PC-3 (cell line): ENCODE results near the gene CAPZB. TPM values are rescaled to one million over a fixed set of nuclear protein-coding genes. Genes with fewer than 3 reads are reported as not detected.
"Not testable (repeated sequence)": the region's sequence is repeated elsewhere in the genome, so short reads cannot be mapped to it uniquely, and the experiment has no call there.

Experiments
- ATAC-seq: fragments of 200-7000 bp; cut with Tn5 transposase; 2 replicates; pipeline ENCODE4 v1.9.1; 2020; ENCODE audit warnings: mild to moderate bottlenecking, moderate library complexity
- BruUV-seq: library from RNA; stranded (reverse); fragments of 400-500 nt; replicated peaks from 2 replicates; lab custom pipeline; 2021; lab: Mats Ljungman, UMichigan
- CTCF ChIA-PET: fragments of 300-600 bp; sonication (Branson Sonifier 250); formaldehyde crosslinking; loops from one replicate; lab custom pipeline; 2022; ENCODE audit warnings: antibody characterized with exemption; lab: Charles Lee
- POLR2A ChIA-PET: fragments of 300-600 bp; sonication (Branson Sonifier 250); formaldehyde crosslinking; loops from one replicate; lab custom pipeline; 2022; ENCODE audit warnings: antibody characterized with exemption; ENCODE audit not compliant: unreplicated experiment; lab: Charles Lee
- DNase-seq: peaks from one replicate; pipeline ENCODE4 v3.0.0-alpha.2; 2015
- H2AFZ ChIP-seq: fragments of 300-600 bp; sonication (generic); 2 replicates; pipeline ENCODE4 v1.6.0; 2016; ENCODE audit warnings: antibody characterized with exemption, low read length
- H3F3A ChIP-seq: fragments of 300-600 bp; sonication (generic); one replicate; pipeline ENCODE4 v1.6.0; 2017; ENCODE audit warnings: antibody characterized with exemption, low read length, control low read depth, mild to moderate bottlenecking; ENCODE audit not compliant: unreplicated experiment
- H3K27ac ChIP-seq: fragments of 300-600 bp; sonication (generic); 2 replicates; pipeline ENCODE4 v1.5.1; 2016; ENCODE audit warnings: mild to moderate bottlenecking, low read length
- H3K27me3 ChIP-seq: fragments of 300-600 bp; sonication (generic); 2 replicates; pipeline ENCODE4 v1.6.1; 2016; ENCODE audit warnings: low read length, mixed read lengths
- H3K36me3 ChIP-seq: fragments of 300-600 bp; sonication (generic); 2 replicates; pipeline ENCODE4 v1.6.1; 2016; ENCODE audit warnings: low read depth, mixed run types, low read length, mixed read lengths
- H3K4me1 ChIP-seq: fragments of 300-600 bp; sonication (generic); 2 replicates; pipeline ENCODE4 v1.5.1; 2016; ENCODE audit warnings: low read length; ENCODE audit not compliant: insufficient read depth
- H3K4me2 ChIP-seq: fragments of 300-600 bp; sonication (generic); 2 replicates; pipeline ENCODE4 v1.6.0; 2016; ENCODE audit warnings: low read length
- H3K4me3 ChIP-seq: fragments of 300-600 bp; sonication (generic); 2 replicates; pipeline ENCODE4 v1.5.1; 2016; ENCODE audit warnings: mild to moderate bottlenecking, low read length, mixed read lengths
- H3K79me2 ChIP-seq: fragments of 300-600 bp; sonication (generic); 2 replicates; pipeline ENCODE4 v1.6.1; 2017; ENCODE audit warnings: low read length, mixed read lengths
- H3K9ac ChIP-seq: fragments of 300-600 bp; sonication (generic); 2 replicates; pipeline ENCODE4 v1.6.0; 2016; ENCODE audit warnings: mild to moderate bottlenecking, low read length
- H3K9me2 ChIP-seq: fragments of 300-600 bp; sonication (generic); replicated peaks from 2 replicates; pipeline ENCODE4 v1.6.1; 2016; ENCODE audit warnings: mixed run types, low read length, mixed read lengths
- H3K9me3 ChIP-seq: fragments of 300-600 bp; sonication (generic); 2 replicates; pipeline ENCODE4 v1.6.1; 2016; ENCODE audit warnings: low read length, mixed read lengths
- H4K20me1 ChIP-seq: fragments of 300-600 bp; sonication (generic); 2 replicates; pipeline ENCODE4 v1.6.1; 2016; ENCODE audit warnings: low read length, mixed read lengths
- EZH2 ChIP-seq: fragments of 300-600 bp; sonication (generic); IDR thresholded peaks from one replicate; pipeline ENCODE4 v1.6.1; 2017; ENCODE audit warnings: antibody characterized with exemption, mild to moderate bottlenecking, low read length; ENCODE audit not compliant: unreplicated experiment
- EZH2phosphoT487 ChIP-seq: fragments of 300-600 bp; sonication (generic); IDR thresholded peaks from 2 replicates; pipeline ENCODE4 v1.6.1; 2018; ENCODE audit warnings: mild to moderate bottlenecking, antibody characterized with exemption, low read length, borderline replicate concordance
- intact Hi-C: fragments of 100-400 bp; cut with micrococcal nuclease; formaldehyde crosslinking; loops from 2 replicates; pipeline ENCODE4 v1.9.0; 2023
- total RNA-seq: library from RNA; depleted of rRNA; stranded (reverse); fragments of >200 nt; gene quantifications from 2 replicates; pipeline ENCODE4 v1.2.3, GENCODE V29; 2014
- TF ChIP-seq, protein P1 (sequence below): fragments of 300-600 bp; sonication (generic); conservative IDR thresholded peaks from 2 replicates; pipeline ENCODE4 v1.5.1; 2017; ENCODE audit warnings: antibody characterized with exemption, low read depth, mild to moderate bottlenecking, low read length

CAPZB gene
- total RNA-seq, 1 experiment from 2014 or later, result 86.7 TPM

GRCh38 chr1:19504796-19505692, 19.7 kb upstream of the CAPZB start:
- no peaks in the 10 kb centered on the region for H3K36me3 ChIP-seq
- H3K9me2 ChIP-seq, result no peaks in the 10 kb centered on the region
- no peak overlapping the region for H3K9ac ChIP-seq
- intact Hi-C loops, result no loop called here
- H3K27me3 ChIP-seq, result no peaks in the 10 kb centered on the region
- H3K9me3 ChIP-seq, result no peaks in the 10 kb centered on the region
- no peaks in the 10 kb centered on the region for H3F3A ChIP-seq
- no peak overlapping the region for H3K4me3 ChIP-seq
- TF ChIP-seq EZH2, result no peak
- TF ChIP-seq, protein P1, sequence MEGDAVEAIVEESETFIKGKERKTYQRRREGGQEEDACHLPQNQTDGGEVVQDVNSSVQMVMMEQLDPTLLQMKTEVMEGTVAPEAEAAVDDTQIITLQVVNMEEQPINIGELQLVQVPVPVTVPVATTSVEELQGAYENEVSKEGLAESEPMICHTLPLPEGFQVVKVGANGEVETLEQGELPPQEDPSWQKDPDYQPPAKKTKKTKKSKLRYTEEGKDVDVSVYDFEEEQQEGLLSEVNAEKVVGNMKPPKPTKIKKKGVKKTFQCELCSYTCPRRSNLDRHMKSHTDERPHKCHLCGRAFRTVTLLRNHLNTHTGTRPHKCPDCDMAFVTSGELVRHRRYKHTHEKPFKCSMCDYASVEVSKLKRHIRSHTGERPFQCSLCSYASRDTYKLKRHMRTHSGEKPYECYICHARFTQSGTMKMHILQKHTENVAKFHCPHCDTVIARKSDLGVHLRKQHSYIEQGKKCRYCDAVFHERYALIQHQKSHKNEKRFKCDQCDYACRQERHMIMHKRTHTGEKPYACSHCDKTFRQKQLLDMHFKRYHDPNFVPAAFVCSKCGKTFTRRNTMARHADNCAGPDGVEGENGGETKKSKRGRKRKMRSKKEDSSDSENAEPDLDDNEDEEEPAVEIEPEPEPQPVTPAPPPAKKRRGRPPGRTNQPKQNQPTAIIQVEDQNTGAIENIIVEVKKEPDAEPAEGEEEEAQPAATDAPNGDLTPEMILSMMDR, result no peak
- no peak for TF ChIP-seq EZH2phosphoT487
- ChIA-PET CTCF (no interaction called here), POLR2A (interaction anchor here (0.6 kb wide), 1 partner anchor 40 kb away, joined by 3 read pairs; no protein-coding TSS in a partner anchor)
- DNase-seq (no peak), ATAC-seq (no peak)
- no peak overlapping the region for H3K4me2 ChIP-seq
- no peak overlapping the region for H2AFZ ChIP-seq
- H3K4me1 ChIP-seq, result no peaks in the 10 kb centered on the region; the same call in 1 of the 2 replicates
- no peaks in the 10 kb centered on the region for H4K20me1 ChIP-seq
- no peaks in the 10 kb centered on the region for H3K79me2 ChIP-seq
- BruUV-seq, result no TSS peak
- H3K27ac ChIP-seq, result no peak overlapping the region

- H3K79me2 ChIP-seq, ATAC-seq, H3K27me3 ChIP-seq, H3K27ac ChIP-seq, H3K9ac ChIP-seq, BruUV-seq, CTCF ChIA-PET, H3K4me1 ChIP-seq, POLR2A ChIA-PET, H3K36me3 ChIP-seq, H4K20me1 ChIP-seq, H3K4me2 ChIP-seq, H3K4me3 ChIP-seq, H3K9me3 ChIP-seq, H3K9me2 ChIP-seq, intact Hi-C loops, DNase-seq, H2AFZ ChIP-seq, H3F3A ChIP-seq: not testable (repeated sequence)
These were observed 16.9 kb upstream of the CAPZB start for GRCh38 chr1:19502284-19502683.

GRCh38 chr1:19499887-19500286, 14.5 kb upstream of the CAPZB start:
- POLR2A ChIA-PET, result not testable (repeated sequence)

GRCh38 chr1:19497443-19497842, 12.1 kb upstream of the CAPZB start:
- ATAC-seq, H3K4me3 ChIP-seq, H3K27me3 ChIP-seq, POLR2A ChIA-PET, H3K9me3 ChIP-seq, H3K9ac ChIP-seq, H3F3A ChIP-seq, H3K36me3 ChIP-seq, H4K20me1 ChIP-seq, BruUV-seq, intact Hi-C loops, H3K4me2 ChIP-seq, H3K9me2 ChIP-seq, H3K27ac ChIP-seq, DNase-seq, CTCF ChIA-PET, H3K79me2 ChIP-seq, H2AFZ ChIP-seq, H3K4me1 ChIP-seq: not testable (repeated sequence)

More at GRCh38 chr1:19499887-19500286, 14.5 kb upstream of the CAPZB start:
- BruUV-seq, H3K9me2 ChIP-seq, H4K20me1 ChIP-seq, H3F3A ChIP-seq, ATAC-seq, H3K27me3 ChIP-seq, intact Hi-C loops, DNase-seq, H2AFZ ChIP-seq, H3K4me1 ChIP-seq, CTCF ChIA-PET, H3K4me2 ChIP-seq, H3K36me3 ChIP-seq, H3K9me3 ChIP-seq, H3K27ac ChIP-seq, H3K9ac ChIP-seq, H3K79me2 ChIP-seq, H3K4me3 ChIP-seq: not testable (repeated sequence)
